Body of pancreas (tissue), 4 donors: ENCODE measurements around the gene TTC28. TPM values are rescaled to one million over a fixed set of nuclear protein-coding genes. Genes with fewer than 3 reads are reported as not detected.

ENCODE experiments used
- ATAC-seq: fragments of 150-250 bp; one replicate; pipeline ENCODE4 v1.9.1; 2016
- DNase-seq, 4 donors: peaks; one replicate each; pipeline ENCODE4 v3.0.0-alpha.2; 2019
- H3K27ac ChIP-seq, 4 donors: fragments of 200-600 bp; sonication (generic); 1 replicate in 3 of 4; 2 replicates in 1 of 4; pipeline versions ENCODE4 v1.5.1 to v1.6.1; 2016 to 2019; ENCODE audit warnings: mild to moderate bottlenecking in 1 of 4, mixed read lengths in 1 of 4, moderate library complexity in 1 of 4
- H3K27me3 ChIP-seq, 2 donors: fragments of 200-600 bp; sonication (generic); one replicate each; pipeline ENCODE4 v1.6.0; 2016; ENCODE audit warnings: mild to moderate bottlenecking in 1 of 2
- H3K36me3 ChIP-seq, 2 donors: fragments of 200-600 bp; sonication (generic); replicated peaks in 1 of 2; 2 replicates each; pipeline ENCODE4 v1.5.1; 2016; ENCODE audit warnings: low read depth in 2 of 2; ENCODE audit not compliant: insufficient read depth in 1 of 2
- H3K4me1 ChIP-seq: fragments of 200-600 bp; sonication (generic); one replicate; pipeline ENCODE4 v1.6.0; 2016
- H3K4me3 ChIP-seq, 2 donors: fragments of 200-600 bp; sonication (generic); 1 replicate in 1 of 2; 2 replicates in 1 of 2; pipeline ENCODE4 v1.5.1; 2016 to 2019
- H3K9me3 ChIP-seq, 3 donors: fragments of 200-600 bp; sonication (generic); 1 replicate in 2 of 3; 2 replicates in 1 of 3; pipeline ENCODE4 v1.5.1; 2016
- CTCF ChIP-seq, 7 experiments: fragments of 450-650 bp in 4 of 7; fragments of 200-600 bp in 3 of 7; sonication (generic) in 3 of 7; IDR thresholded peaks; one replicate each; pipeline ENCODE4 v1.5.1; 2016 to 2019; ENCODE audit warnings: antibody characterized with exemption in 7 of 7
- POLR2A ChIP-seq, 3 donors: fragments of 450-650 bp; IDR thresholded peaks; one replicate each; pipeline ENCODE4 v1.6.1; 2016; ENCODE audit warnings: antibody characterized with exemption in 3 of 3, mild to moderate bottlenecking in 2 of 3
- WGBS, 2 donors: methylation state at CpG; one replicate each; pipeline ENCODE4 v1.1.5; 2017; 5-methylcytosine and 5-hydroxymethylcytosine counted together
- intact Hi-C: fragments of 100-400 bp; cut with DNase I; formaldehyde crosslinking; loops from one replicate; pipeline ENCODE4 v1.15.1; 2023
- total RNA-seq, 2 donors: library from RNA; depleted of rRNA; stranded (reverse); fragments of >200 nt; gene quantifications; one replicate each; pipeline ENCODE4 v1.1.0, GENCODE V29; 2016

TTC28 gene
- total RNA-seq, 2 donors from 2014 or later, result 21.0 to 87.3 TPM

- H3K9me3 ChIP-seq, result no peaks in the 10 kb centered on the region
Measured at GRCh38 chr22:28607795-28608194, 71.8 kb downstream of the TTC28 start.

GRCh38 chr22:28604966-28605761 lies 74.5 kb downstream of the TTC28 start:
- no peak for DNase-seq

More at GRCh38 chr22:28607795-28608194, 71.8 kb downstream of the TTC28 start:
- Histone ChIP-seq H3K4me1 (peaks cover 9% of the 10 kb centered on the region), H3K27me3 (no peaks in the 10 kb centered on the region), H3K4me3 (no peak overlapping the region), H3K27ac (no peak overlapping the region), H3K36me3 (no peaks in the 10 kb centered on the region)
- no peak for TF ChIP-seq CTCF (IDR thresholded peaks at IDR 0.05)
- no peak for TF ChIP-seq POLR2A (IDR thresholded peaks at IDR 0.05)
- intact Hi-C loops, result loop anchor here (5.0 kb wide), 1 partner anchor 225 kb away; no protein-coding TSS in a partner anchor
- DNase-seq, result no peak
- ATAC-seq, result no peak

GRCh38 chr22:28601915-28602314 lies 77.7 kb downstream of the TTC28 start:
- intact Hi-C loops, result no loop called here
- ATAC-seq (no peak), DNase-seq (no peak)
- TF ChIP-seq POLR2A (IDR thresholded peaks at IDR 0.05) (no peak), CTCF (IDR thresholded peaks at IDR 0.05) (no peak)
- no peak overlapping the region for H3K27ac ChIP-seq
- H3K36me3 ChIP-seq, result no peaks in the 10 kb centered on the region
- no peak overlapping the region for H3K4me3 ChIP-seq
- no peaks in the 10 kb centered on the region for H3K27me3 ChIP-seq
- no peaks in the 10 kb centered on the region for H3K4me1 ChIP-seq
- H3K9me3 ChIP-seq, result no peaks in the 10 kb centered on the region

More at GRCh38 chr22:28604966-28605761, 74.5 kb downstream of the TTC28 start:
- no peaks in the 10 kb centered on the region for H3K36me3 ChIP-seq
- H3K27ac ChIP-seq, result no peak overlapping the region
- no peak overlapping the region for H3K4me3 ChIP-seq
- ATAC-seq, result no peak
- intact Hi-C loops, result loop anchor here (5.0 kb wide), 1 partner anchor 227 kb away; no protein-coding TSS in a partner anchor
- H3K4me1 ChIP-seq, result peaks cover 9% of the 10 kb centered on the region
- TF ChIP-seq CTCF (IDR thresholded peaks at IDR 0.05), result no peak
- H3K27me3 ChIP-seq, result no peaks in the 10 kb centered on the region
- WGBS, 2 donors, result 51 to 55% methylated on average over 2 of the region's 2 CpGs
- no peaks in the 10 kb centered on the region for H3K9me3 ChIP-seq

GRCh38 chr22:28600546-28601143 lies 79.0 kb downstream of the TTC28 start:
- H3K36me3 ChIP-seq, result no peaks in the 10 kb centered on the region
- TF ChIP-seq POLR2A (IDR thresholded peaks at IDR 0.05) (no peak), CTCF (IDR thresholded peaks at IDR 0.05) (peak in 6 of 7 experiments; percentile 41 to 71 (median 60))
- H3K4me1 ChIP-seq, result no peaks in the 10 kb centered on the region
- H3K4me3 ChIP-seq, result no peak overlapping the region
- DNase-seq (peak in 1 of 4 donors; percentile 26), ATAC-seq (peak; percentile 64)
- 54 to 56% methylated on average over 3 of the region's 3 CpGs for WGBS, 2 donors
- H3K27me3 ChIP-seq, result no peaks in the 10 kb centered on the region
- intact Hi-C loops, result no loop called here
- no peak overlapping the region for H3K27ac ChIP-seq
- H3K9me3 ChIP-seq, result no peaks in the 10 kb centered on the region
